ENCODE results near the gene SYT7. TPM values are rescaled to one million over a fixed set of nuclear protein-coding genes. Genes with fewer than 3 reads are reported as not detected.

SYT7 gene
- total and polyA plus RNA-seq, 2 of the 4 experiments (the other 2 are of a cell fraction) = under 0.01 to 0.19 TPM

- H2AK9ac ChIP-seq (replicated peaks; ENCODE audit: low read depth, low read length, poor library complexity) = no peak overlapping the region
- no peak overlapping the region for H3K14ac ChIP-seq (replicated peaks; ENCODE audit: low read depth, low read length)
- no peak overlapping the region for H2BK20ac ChIP-seq (ENCODE audit: low read depth, low read length)
- no peak for ATAC-seq (ENCODE audit: low read depth)
- H3K9ac ChIP-seq (ENCODE audit: low read depth, low read length) = no peak overlapping the region
- H3K27ac ChIP-seq (ENCODE audit: insufficient read depth, low read length) = no peak overlapping the region
- DNase-seq = no peak
- intact Hi-C loops (cut with micrococcal nuclease) = loop anchor here (2.0 to 10.0 kb wide), 4 partner anchors 47 to 155 kb away; no protein-coding TSS in a partner anchor
- H3K56ac ChIP-seq (ENCODE audit: extremely low read depth, insufficient read depth, low read length) = no peak overlapping the region
- H2AK5ac ChIP-seq (ENCODE audit: low read depth, low read length) = no peak overlapping the region
- H4K8ac ChIP-seq (ENCODE audit: low read depth in 2 of 2, low read length in 2 of 2) = no peak overlapping the region
- ChIA-PET CTCF (no interaction called here), POLR2A (ENCODE audit: unreplicated experiment) (no interaction called here)
- TF ChIP-seq MAFK (IDR thresholded peaks at IDR 0.05; ENCODE audit: low read depth, low read length) = no peak
- TF ChIP-seq USF2 (IDR thresholded peaks at IDR 0.05; ENCODE audit: low read depth, low read length) = no peak
- no peak for TF ChIP-seq SMC3 (IDR thresholded peaks at IDR 0.05; ENCODE audit: low read depth, low read length)
- TF ChIP-seq NFE2L2 (IDR thresholded peaks at IDR 0.05; ENCODE audit: low read depth, low read length) = no peak
- TF ChIP-seq RCOR1 (IDR thresholded peaks at IDR 0.05; ENCODE audit: insufficient replicate concordance, low read length) = no peak
- H4K5ac ChIP-seq (ENCODE audit: low read depth, low read length) = no peak overlapping the region
- H3K4me1 ChIP-seq (ENCODE audit: control insufficient read depth, insufficient read depth, low read length) = no peaks in the 10 kb centered on the region
- no peak overlapping the region for H3K4me2 ChIP-seq (ENCODE audit: low read depth, low read length)
- no peaks in the 10 kb centered on the region for H3K36me3 ChIP-seq (ENCODE audit: control insufficient read depth, insufficient read depth, low read length)
- no peak overlapping the region for H3K23ac ChIP-seq (ENCODE audit: low read depth, low read length)
- H3K9me1 ChIP-seq (ENCODE audit: insufficient read depth, low read length) = 0 out of 2 replicates have a peak, but pooled peaks cover 5% of the 10 kb centered on the region
- no peak overlapping the region for H3K4me3 ChIP-seq (ENCODE audit: insufficient read depth, low read depth, low read length)
- H4K20me1 ChIP-seq (ENCODE audit: insufficient read depth, low read length) = no peaks in the 10 kb centered on the region
- in situ Hi-C loops (cut with MboI; ENCODE audit: low sequenced_read_pairs) = no loop called here
- no peaks in the 10 kb centered on the region for H3K79me1 ChIP-seq (ENCODE audit: low read depth in 1 of 2, low read length in 2 of 2)
- BruUV-seq (replicated peaks) = no TSS peak
- no peak overlapping the region for H2BK5ac ChIP-seq (ENCODE audit: low read depth, low read length, poor library complexity, severe bottlenecking)
- no peak overlapping the region for H4K91ac ChIP-seq (ENCODE audit: insufficient read depth, low read depth, low read length)
- dilution Hi-C loops (cut with HindIII; ENCODE audit: low sequenced_read_pairs, unreplicated experiment) = no loop called here
- no peak overlapping the region for H2BK15ac ChIP-seq (ENCODE audit: low read depth, low read length)
- no peak overlapping the region for H3K18ac ChIP-seq (ENCODE audit: low read depth, low read length)
- no peaks in the 10 kb centered on the region for H3K9me3 ChIP-seq (ENCODE audit: control insufficient read depth, insufficient read depth, low read length)
- no peak overlapping the region for H3K4ac ChIP-seq (ENCODE audit: low read depth, low read length)
- H3K27me3 ChIP-seq (ENCODE audit: control insufficient read depth, insufficient read depth, low read length) = peaks cover 60% of the 10 kb centered on the region
- no peak overlapping the region for H2AFZ ChIP-seq (replicated peaks; ENCODE audit: low read length, poor library complexity)
- H2BK120ac ChIP-seq (ENCODE audit: low read depth, low read length) = no peak overlapping the region
- WGBS, 2 experiments (ENCODE audit: extremely low coverage in 2 of 2, insufficient read length in 1 of 2) = 0% methylated on average over 3 of the region's 14 CpGs; no CpG with 5 or more reads in 1 of the 2 experiments
Observed at GRCh38 chr11:61579676-61580270, 1.1 kb downstream of the SYT7 start.

All from IMR-90 (cell line).